HG03558 (cell line): ENCODE data around the gene CTNNBIP1.
A peak's percentile ranks its signal among the peaks of the same experiment; 100 is the strongest.
"Not testable (repeated sequence)": the region's sequence is repeated elsewhere in the genome, so short reads cannot be mapped to it uniquely, and the experiment has no call there.

Experiments used
- ATAC-seq: cut with Tn5 transposase; IDR thresholded peaks from one replicate; pipeline ENCODE4 v1.9.1; 2021; ENCODE audit warnings: moderate number of reproducible peaks; ENCODE audit not compliant: unreplicated experiment; ENCODE audit errors: extremely low read depth

The CTNNBIP1 gene, protein sequence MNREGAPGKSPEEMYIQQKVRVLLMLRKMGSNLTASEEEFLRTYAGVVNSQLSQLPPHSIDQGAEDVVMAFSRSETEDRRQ

DNA sequence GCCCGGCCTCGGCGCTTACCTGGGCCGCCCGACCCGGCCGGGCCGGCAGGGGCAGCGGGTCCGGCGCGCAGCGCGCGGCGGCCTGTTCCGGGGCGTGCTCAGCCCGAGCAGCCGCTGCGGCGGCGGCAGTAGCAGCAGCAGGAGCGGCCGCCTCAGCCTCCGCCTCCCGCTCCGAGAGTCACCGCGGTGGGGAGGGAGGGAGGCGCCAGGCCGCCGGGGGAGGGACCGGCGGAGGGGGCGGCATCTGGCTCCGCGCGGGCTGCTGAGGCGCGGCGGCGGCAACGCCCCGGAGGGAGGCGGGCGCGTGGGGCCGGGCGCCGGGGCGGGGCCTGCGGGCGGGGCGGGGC is at the start of gene CTNNBIP1:
TSS of gene CTNNBIP1 (minus strand) at position 194 of the 347 bp plus-strand sequence. CDS start 38,205 bp downstream, outside the sequence.
- ATAC-seq: peak; percentile 41

DNA sequence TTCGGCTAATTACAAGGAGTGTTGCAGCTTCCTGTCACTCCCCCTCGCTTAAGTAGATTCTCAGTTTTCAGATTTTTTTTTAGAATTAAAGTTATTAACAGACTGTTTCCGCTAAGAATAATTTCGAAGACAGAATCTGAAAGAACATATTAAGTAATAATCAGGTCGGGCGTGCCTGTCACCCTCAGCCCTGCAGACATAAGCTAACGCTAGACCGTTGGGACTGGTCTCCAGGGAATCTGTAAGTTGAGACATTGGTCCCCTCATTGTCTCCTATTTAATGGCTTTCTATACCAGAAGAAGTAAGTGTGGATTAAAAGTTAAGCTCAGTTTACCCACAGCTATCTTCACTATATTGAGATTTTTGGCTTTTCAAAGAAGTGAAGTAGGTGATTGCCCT is 47.7 kb upstream of the CTNNBIP1 start:
- no peak for ATAC-seq

DNA sequence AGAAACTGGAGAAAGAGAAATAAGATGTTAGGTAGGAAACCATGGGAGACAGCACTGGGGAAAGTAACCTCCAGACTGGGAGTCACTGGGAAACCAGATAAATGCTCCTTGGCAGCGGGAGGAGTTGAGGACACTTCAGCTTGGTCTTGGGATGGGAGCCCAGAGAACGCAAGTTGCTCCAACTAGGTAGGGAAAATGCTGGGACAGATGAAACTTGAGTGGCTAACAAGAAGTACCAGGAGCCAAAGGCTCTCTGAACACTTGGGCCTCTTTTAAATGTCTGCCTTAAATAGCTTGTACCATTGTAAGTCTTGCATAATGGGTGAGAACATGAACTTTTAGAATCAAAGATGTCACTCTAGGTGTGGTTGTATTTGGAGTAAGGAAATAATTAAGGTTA is 36.2 kb upstream of the CTNNBIP1 start:
- ATAC-seq: no peak

DNA sequence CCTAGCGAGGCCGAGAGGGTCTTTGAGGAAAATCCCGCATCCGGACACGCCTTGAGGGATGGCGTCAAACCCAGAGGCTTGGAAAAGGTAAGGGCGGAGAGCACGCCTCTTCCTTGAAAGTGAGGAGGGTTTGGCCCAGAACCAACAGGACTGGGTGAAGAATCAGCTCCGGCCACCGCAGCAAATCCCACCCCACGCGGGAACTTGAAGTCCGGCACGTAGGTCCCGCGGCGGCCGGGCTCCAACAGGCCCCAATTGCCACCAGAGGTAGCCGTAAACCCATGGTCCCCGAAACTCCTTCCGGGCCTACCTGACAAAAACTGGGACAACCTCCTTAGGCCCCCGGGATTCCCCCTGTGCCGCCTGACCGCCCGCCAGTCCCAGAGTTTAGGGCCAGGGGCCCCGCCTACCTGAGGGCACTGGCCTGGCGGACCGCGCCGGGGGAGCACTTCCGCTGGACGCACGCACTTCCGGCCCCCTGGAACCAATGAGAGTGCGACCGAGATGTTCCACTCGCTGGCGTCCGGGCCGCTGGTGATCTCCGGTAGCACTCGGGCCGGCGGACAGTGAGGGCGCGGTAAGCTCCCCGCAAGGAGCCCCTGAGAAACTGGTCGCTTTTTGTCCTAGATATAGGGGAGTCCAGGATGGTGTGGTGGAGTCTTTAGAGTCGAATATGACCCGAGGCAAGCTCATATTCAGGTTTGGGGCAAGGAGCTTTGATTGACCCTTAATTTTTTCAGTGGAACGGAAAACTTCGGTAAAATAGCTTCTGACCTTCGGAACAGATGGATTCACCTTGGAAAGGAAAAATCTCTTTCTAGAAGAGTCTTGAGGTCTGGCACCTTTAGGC is 33.1 kb upstream of the CTNNBIP1 start, which contains the start of the genes LZIC and NMNAT1:
TSS of gene LZIC (minus strand) at position 453 of the 850 bp plus-strand sequence. CDS start 6,772 bp downstream, outside the sequence.
TSS of gene NMNAT1 (plus strand) at position 537 of the 850 bp plus-strand sequence. CDS start 28,599 bp downstream, outside the sequence.
- peak; percentile 47 for ATAC-seq

DNA sequence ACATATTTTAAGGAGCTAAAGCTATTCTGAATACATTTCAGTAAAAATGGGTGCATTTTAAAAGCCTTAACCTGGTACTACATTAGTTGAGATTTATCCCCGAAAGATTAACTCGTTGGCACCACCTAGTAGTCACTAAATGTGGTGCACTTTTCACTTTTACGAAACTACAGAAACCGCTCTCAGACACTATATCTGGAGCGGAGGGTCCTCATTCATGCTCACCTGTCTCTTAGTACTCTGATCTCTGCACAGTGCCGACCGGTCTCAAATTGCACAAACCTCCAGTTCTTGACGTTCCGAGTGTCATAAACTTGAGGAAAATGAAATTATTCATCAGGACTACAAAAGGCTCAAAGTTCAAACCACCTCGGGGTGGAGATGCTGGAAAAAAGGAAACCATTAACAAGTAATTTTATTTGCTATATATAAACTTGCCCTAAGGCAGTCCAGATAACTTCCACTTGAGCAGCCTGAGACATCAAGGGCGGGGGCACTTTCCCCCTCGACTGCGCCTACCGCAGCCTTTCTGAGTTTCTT is 32.4 kb upstream of the CTNNBIP1 start:
- ATAC-seq: no peak

DNA sequence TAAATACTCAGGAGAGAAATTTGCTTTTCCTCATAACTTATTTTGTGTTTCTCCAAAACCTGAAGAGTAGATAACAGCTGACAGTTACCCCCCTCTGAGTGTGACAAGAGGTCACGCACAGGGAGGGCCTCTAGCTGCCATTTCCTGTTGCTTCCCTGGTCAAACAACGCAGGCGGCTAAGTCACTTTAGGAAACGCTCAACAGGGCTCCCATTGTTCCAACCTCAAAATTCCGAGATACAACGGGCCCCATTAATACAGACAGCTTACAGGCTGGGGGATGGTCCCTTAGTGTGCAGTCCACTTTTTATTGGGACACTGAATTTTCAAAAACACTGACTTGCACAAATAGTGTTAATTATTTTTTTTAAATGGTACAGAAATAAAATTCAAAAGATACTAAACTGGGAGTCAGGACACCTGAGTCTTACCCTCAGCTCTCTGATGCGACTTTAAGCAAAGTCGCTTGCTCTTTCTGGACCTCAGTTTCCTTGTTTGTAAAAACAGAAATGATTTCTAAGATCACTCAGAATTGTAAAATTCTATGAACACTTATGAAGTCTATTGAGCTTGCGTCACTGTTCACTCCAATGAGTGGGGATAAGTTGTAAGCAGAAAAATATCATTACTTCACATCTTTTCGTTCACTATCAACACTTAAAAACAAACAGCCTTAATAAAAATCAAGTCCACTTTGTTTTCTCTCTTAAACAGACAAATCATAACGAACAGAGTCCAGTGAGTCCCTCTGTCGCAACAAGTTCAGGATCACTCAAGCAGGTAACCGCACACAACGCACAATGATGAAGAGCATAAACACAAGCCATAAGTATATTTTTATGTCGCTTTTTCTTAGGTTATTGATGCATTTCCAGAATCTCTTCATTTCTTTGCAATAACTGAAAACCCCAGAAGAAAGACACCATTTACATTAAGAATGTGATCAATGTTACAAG is 19.6 kb upstream of the CTNNBIP1 start:
- ATAC-seq: no peak

DNA sequence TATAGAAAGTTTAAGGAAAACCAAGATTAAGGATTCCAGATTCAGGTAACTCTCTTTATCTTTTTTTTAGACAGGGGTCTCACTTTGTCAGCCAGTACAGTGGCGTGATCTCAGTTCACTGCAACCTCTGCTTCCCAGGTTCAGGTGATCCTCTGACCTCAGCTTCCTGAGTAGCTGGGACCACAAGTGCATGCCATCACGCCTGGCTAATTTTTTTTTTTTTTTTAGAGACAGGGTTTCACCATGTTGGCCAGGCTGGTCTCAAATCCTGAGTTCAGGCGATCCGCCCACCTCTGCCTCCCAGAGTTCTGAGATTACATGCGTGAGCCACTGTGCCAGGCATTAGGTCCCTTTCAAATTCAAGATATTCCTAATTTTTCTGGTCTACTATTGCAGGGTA is 17.2 kb upstream of the CTNNBIP1 start:
- no peak for ATAC-seq

DNA sequence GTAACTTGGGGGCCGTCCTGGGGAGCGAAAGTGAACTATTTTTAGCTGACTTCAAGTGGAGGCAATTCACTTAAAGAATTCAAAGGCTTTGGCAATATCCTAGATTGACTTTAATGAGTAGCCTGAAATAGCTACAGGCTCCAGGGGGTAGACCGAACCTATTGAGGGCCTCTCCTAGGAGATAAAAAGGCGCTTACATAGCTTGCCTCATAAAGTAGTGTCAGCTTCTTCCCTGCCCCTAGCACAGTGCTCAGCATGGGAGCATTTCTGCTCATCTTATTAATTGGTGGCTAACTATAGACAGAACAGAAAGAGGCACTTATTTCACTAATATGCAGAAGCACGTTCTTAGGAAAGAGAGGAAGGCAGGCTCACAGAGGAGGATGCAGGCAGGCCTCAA is 12.3 kb upstream of the CTNNBIP1 start:
- no peak for ATAC-seq

DNA sequence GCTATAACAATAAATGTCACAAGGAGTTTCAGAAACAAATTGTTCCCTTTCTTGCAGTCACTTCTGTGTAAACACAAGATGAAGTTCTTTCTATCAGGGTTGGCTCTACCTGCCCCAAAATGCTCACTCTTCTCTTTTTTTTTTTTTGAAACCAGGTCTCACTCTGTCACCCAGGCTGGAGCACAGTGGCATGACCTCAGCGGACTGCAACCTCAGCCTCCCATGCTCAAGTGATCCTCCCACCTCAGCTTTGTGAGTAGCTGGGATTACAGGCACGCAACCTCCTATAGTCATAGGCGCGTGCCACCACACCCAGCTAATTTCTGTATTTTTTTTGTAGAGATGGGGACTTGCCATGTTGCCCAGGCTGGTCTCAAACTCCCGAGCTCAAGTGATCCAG is 10.5 kb upstream of the CTNNBIP1 start:
- no peak for ATAC-seq

DNA sequence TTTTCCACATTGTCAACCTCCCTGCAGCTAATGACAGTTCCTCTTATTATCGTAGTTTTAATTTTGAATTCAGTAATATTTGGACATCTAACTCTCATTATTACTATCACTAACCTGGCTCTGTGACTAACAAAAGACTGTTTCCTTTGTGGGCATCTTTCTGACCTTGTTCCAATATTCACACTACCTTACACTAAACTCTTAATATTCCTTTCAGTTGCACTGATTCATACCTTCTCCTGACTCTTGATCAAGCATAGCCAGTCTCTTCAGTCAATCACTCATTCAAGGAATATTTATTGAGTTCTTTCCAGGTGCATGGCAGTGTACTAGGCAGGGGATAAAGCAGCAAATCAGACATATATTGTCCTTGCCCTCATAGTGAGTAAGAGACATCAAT is 7.8 kb upstream of the CTNNBIP1 start:
- no peak for ATAC-seq

DNA sequence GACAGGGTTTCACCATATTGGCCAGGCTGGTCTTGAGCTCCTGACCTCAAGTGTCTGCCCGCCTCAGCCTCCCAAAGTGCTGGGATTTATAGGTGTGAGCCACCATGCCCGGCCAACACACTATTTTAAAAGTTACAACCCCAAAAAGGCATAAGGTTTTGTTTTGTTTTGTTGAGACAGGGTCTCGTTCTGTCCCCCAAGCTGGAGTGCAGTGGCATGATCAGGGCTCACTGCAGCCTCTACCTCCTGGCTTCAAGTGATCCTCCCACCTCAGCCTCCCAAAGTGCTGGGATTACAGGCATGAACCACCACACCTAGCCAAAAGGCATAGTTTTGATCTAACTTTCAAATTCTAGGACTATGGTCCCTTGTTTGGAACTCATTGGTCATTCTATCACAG is 7.4 kb upstream of the CTNNBIP1 start:
- ATAC-seq: not testable (repeated sequence)

DNA sequence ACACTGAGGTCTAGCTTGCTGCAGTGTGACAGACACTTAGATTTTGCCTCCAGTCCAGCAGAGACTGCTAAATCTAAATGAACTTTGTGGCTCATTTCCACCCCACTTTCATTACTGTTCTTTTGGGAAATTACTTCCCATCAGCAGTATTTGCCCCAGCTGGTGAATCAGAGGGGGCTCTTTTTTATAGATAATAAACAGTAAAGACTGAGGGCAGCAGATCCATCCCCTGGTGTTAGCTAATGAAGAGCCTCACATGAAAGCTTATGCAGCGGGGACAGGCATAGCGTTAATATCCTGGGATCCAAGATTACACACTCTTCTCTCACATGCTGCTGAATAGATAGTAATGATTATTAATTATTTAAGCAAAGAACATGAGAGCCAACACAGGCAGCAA is 6.4 kb upstream of the CTNNBIP1 start:
- no peak for ATAC-seq

DNA sequence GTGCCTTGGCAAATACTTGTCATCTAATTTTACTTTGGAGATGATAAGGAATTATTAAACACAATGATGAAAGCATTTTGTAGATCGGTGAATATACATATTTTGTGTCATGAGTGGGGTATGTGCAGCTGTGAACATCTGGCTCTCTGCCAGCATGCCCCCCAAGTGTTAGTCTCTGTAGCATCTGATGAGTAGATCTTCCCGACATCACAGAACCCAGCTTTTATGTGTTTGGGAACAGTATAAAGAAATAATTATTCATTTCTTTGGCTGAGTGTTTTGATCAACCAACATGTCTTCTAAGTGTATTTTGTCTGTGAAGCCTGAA is 4.5 kb upstream of the CTNNBIP1 start:
- ATAC-seq: no peak

DNA sequence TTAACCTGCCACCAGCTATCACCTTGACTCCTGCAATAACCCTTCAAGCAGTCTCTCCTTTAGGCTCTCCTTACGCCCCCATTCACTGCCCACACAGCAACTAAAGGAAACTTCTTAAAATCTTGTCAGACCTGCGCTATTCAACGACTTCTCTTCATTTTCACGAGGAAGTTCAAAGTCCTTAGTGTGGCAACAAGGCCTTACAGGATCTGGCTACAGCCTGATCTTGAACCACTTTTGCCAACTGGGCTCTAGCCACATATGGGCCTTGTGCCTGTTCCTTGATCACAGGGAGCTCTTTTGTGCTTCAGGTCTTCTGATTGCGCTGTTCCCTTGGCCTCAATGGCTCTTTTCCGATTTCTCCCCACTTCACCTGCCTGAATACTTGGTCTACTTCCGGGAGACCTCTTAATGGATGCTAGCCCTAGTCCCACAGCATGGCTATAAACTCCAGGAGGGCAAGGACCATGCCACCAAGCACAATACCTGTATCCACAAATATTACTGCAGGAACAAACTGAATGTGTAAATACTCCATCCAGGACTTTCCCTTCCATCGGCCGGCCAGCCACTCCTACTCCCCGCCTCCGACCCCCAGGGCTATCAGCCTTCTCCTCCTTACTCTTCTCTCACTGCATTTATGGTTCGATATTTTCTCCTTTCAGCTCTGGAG is 2.3 kb upstream of the CTNNBIP1 start:
- no peak for ATAC-seq

DNA sequence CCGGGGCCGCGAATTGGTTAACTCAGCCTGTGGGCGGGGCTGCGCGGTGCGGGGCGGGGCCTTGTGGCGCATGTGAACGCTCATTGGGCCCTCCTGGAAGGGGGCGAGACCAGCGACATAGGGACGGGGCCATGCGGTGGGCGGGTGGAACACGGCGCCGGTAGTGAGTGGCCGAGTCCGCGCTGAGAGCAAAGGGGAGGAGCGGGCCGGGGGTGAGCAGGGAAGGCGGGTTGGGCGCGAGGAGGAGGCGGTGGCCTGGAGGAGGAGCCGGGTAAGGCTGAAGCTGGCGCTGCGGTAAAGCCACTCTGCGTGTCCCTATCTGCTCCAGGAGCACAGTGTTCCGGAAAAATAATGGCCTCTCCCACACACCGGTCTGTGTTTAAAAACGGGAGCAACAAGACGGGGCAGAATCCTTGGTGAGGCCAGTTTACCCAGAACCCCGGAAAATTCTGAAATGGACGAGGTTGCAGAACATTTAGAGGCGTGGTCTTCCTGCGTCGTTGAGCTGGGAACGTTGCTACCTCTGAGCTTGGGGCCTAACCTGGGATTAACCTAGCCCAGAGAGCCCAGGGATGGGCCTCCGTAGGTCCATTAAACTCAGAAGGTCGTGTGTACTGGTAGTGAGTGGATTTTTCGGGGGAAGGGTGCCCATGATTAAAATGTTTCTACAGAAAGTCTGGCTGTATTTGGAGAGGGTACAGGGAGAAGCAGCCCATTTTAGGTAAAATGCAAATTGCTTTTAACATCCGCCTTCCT is 532 bp upstream of the CTNNBIP1 start:
- peak; percentile 67 for ATAC-seq

DNA sequence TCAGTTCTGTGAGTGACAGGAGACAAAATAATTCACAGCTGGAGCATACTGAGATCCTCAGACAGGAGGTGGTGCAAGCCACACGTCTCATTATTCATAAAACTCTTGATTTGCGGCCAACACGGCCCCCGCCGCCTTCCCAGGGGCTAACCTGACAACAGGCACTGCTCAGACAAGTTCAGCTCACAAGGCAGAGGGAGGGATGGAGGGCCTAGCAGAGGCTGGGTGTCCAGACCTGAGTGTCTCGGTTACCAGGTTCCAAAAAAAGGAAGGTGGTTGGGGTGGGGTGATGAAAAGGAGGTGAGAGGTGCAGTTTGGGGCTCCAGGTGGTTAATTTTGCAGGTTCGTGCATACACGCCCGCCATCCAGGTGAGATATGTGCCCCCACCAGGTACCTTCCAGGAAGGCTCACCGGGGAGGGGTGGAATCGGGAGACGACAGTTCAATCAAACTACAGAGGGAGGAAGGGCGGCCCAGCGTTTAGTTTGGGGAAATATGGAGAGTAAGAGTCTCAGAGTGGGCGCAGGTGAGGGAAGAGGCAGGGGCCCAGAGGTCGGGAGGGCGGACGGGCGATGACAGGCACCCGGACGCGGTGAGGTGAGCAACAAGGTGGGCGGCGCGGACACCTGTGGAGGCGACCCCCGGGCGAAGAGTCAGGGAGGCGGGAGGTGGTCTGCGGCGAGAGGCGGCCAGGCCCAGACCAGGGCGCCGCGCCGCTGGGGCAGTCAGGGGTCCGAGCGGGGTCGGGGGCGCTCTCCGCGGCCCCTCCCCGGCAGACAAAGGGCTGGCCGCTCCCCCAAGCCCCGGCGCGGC is 629 bp downstream of the CTNNBIP1 start:
- ATAC-seq: peak; percentile 5

DNA sequence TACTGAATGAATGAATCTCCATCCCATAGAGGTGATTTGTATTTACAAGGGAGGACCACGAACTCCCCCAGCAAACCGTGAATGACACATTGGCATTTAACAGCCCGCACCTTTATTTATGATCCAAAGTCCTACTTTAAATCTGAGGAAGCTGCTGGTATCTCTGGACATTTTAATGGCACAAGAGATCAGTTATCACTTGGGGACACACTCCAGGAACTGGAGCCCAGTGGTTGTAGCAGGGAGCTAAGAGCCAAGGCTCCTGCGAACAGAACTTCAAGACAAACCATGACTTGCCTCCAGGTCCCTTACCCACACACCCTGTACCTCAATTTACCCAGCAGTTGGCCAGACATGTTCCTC is 1.2 kb downstream of the CTNNBIP1 start:
- ATAC-seq: no peak

DNA sequence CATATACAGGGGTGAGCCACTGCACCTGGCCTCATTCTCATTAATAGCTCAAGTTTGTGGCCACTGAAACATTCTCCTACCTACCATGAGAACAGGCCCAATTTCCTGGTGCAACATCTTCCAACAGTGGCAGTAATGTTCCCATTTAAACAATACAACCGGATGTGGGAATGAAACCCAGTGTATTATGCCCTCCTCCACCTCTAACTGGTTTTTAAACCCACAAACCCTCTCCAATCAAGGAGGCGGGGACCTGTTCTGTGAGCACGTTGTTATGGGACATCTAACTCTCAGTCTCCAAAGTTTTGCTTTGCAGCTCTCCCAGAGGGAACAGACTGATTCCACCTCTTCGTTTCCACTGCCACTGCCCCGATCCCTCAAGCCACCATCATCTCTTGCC is 2.6 kb downstream of the CTNNBIP1 start:
- no peak for ATAC-seq

DNA sequence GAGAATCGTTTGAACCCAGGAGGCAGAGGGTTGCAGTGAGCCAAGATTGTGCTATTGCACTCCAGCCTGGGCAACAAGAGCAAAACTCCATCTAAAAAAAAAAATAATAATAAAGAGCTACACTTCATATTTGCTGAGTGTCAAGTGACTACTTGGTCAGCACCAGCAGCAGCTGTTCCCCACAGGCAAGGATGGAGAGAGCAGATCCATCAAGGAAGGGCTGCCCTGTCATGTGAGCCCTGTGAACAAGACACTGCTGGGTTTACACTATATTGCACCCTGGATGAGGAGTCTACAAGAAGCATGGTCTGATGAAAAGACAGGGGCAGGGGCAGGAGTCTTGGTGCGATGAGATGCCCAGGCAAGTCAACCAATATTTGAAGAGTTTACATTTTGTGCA is 3.6 kb downstream of the CTNNBIP1 start:
- no peak for ATAC-seq
